Adipocyte (in vitro differentiated cells): ENCODE results near the gene GMIP.
A peak's percentile ranks its signal among the peaks of the same experiment; 100 is the strongest.

Source experiments
- DNase-seq: peaks from one replicate; pipeline ENCODE4 v3.0.0-alpha.2; 2015; ENCODE audit warnings: low read depth
- H3K27me3 ChIP-seq: replicated peaks from 2 replicates; pipeline ENCODE4 v1.7.0; 2013; ENCODE audit warnings: mild to moderate bottlenecking, low read length, moderate library complexity; ENCODE audit not compliant: control insufficient read depth, insufficient read depth
- H3K36me3 ChIP-seq: 2 replicates; pipeline ENCODE4 v1.7.0; 2013; ENCODE audit warnings: low read length, mild to moderate bottlenecking, moderate library complexity; ENCODE audit not compliant: control insufficient read depth, insufficient read depth, severe bottlenecking
- H3K4me1 ChIP-seq: 2 replicates; pipeline ENCODE4 v1.7.0; 2013; ENCODE audit warnings: mild to moderate bottlenecking, low read length, moderate library complexity; ENCODE audit not compliant: control insufficient read depth, insufficient read depth
- H3K4me3 ChIP-seq: 2 replicates; pipeline ENCODE4 v1.7.0; 2013; ENCODE audit warnings: mild to moderate bottlenecking, low read length, moderate library complexity
- H3K9ac ChIP-seq: 2 replicates; pipeline ENCODE4 v1.7.0; 2013; ENCODE audit warnings: mild to moderate bottlenecking, low read length, moderate library complexity
- H3K9me3 ChIP-seq: 2 replicates; pipeline ENCODE4 v1.7.0; 2013; ENCODE audit warnings: mild to moderate bottlenecking, low read length, moderate library complexity; ENCODE audit not compliant: control insufficient read depth

Gene GMIP

GRCh38 chr19:19632661-19633060 lies 10.8 kb downstream of the GMIP start:
- H3K9me3 ChIP-seq = no peaks in the 10 kb centered on the region
- H3K4me1 ChIP-seq = no peaks in the 10 kb centered on the region
- H3K36me3 ChIP-seq = peaks cover 34% of the 10 kb centered on the region
- H3K9ac ChIP-seq = no peak overlapping the region
- no peaks in the 10 kb centered on the region for H3K27me3 ChIP-seq
- H3K4me3 ChIP-seq = no peak overlapping the region
- DNase-seq = no peak

GRCh38 chr19:19631346-19631745 lies 12.1 kb downstream of the GMIP start:
- no peaks in the 10 kb centered on the region for H3K9me3 ChIP-seq
- H3K4me1 ChIP-seq = no peaks in the 10 kb centered on the region
- peaks cover 29% of the 10 kb centered on the region for H3K36me3 ChIP-seq
- H3K27me3 ChIP-seq = no peaks in the 10 kb centered on the region
- DNase-seq = no peak
- H3K9ac ChIP-seq = no peak overlapping the region
- no peak overlapping the region for H3K4me3 ChIP-seq

GRCh38 chr19:19630426-19630825 lies 13.0 kb downstream of the GMIP start:
- no peaks in the 10 kb centered on the region for H3K9me3 ChIP-seq
- no peak overlapping the region for H3K4me3 ChIP-seq
- no peak overlapping the region for H3K9ac ChIP-seq
- peaks cover 23% of the 10 kb centered on the region for H3K36me3 ChIP-seq
- H3K4me1 ChIP-seq = no peaks in the 10 kb centered on the region
- no peaks in the 10 kb centered on the region for H3K27me3 ChIP-seq
- DNase-seq = no peak

- Histone ChIP-seq H3K9me3 (no peaks in the 10 kb centered on the region), H3K9ac (no peak overlapping the region), H3K4me3 (no peak overlapping the region), H3K36me3 (peaks cover 19% of the 10 kb centered on the region), H3K4me1 (no peaks in the 10 kb centered on the region), H3K27me3 (no peaks in the 10 kb centered on the region)
- DNase-seq = no peak
Measured at GRCh38 chr19:19630062-19630414, 13.4 kb downstream of the GMIP start.

GRCh38 chr19:19628501-19629134 lies 14.8 kb downstream of the GMIP start:
- Histone ChIP-seq H3K9me3 (no peaks in the 10 kb centered on the region), H3K4me3 (no peak overlapping the region), H3K27me3 (no peaks in the 10 kb centered on the region), H3K9ac (no peak overlapping the region), H3K4me1 (no peaks in the 10 kb centered on the region), H3K36me3 (peaks cover 6% of the 10 kb centered on the region)
- peak; percentile 73 for DNase-seq

- Histone ChIP-seq H3K9ac (no peak within 1 kb of the TSS), H3K36me3 (no peaks in the 10 kb centered on the region), H3K9me3 (no peaks in the 10 kb centered on the region), H3K4me1 (no peaks in the 10 kb centered on the region), H3K27me3 (no peaks in the 10 kb centered on the region), H3K4me3 (peak within 1 kb of the TSS; percentile 37)
- peak; percentile 28 for DNase-seq
Measured at GRCh38 chr19:19627621-19628500, 15.6 kb downstream of the GMIP start, which contains the start of gene LPAR2. TSS of gene LPAR2 (minus strand) at chr19:19628220. CDS start at chr19:19627275, 945 bp downstream.

GRCh38 chr19:19626516-19627472 lies 16.7 kb downstream of the GMIP start:
- no peak for DNase-seq
- H3K4me3 ChIP-seq = no peak overlapping the region

GRCh38 chr19:19624032-19624570 lies 19.4 kb downstream of the GMIP start:
- Histone ChIP-seq H3K9ac (no peak overlapping the region), H3K4me1 (no peaks in the 10 kb centered on the region), H3K9me3 (no peaks in the 10 kb centered on the region), H3K4me3 (no peak overlapping the region), H3K27me3 (no peaks in the 10 kb centered on the region), H3K36me3 (no peaks in the 10 kb centered on the region)
- DNase-seq = no peak

More at GRCh38 chr19:19626516-19627472, 16.7 kb downstream of the GMIP start:
- H3K9me3 ChIP-seq = no peaks in the 10 kb centered on the region
- H3K27me3 ChIP-seq = no peaks in the 10 kb centered on the region
- no peaks in the 10 kb centered on the region for H3K36me3 ChIP-seq
- H3K9ac ChIP-seq = no peak overlapping the region
- no peaks in the 10 kb centered on the region for H3K4me1 ChIP-seq

- no peak for DNase-seq
- Histone ChIP-seq H3K9me3 (no peaks in the 10 kb centered on the region), H3K4me3 (no peak overlapping the region), H3K9ac (no peak overlapping the region), H3K36me3 (no peaks in the 10 kb centered on the region), H3K4me1 (no peaks in the 10 kb centered on the region), H3K27me3 (no peaks in the 10 kb centered on the region)
Measured at GRCh38 chr19:19623383-19623782, 20.1 kb downstream of the GMIP start.

- Histone ChIP-seq H3K9me3 (no peaks in the 10 kb centered on the region), H3K36me3 (no peaks in the 10 kb centered on the region), H3K9ac (no peak overlapping the region), H3K4me3 (no peak overlapping the region), H3K27me3 (no peaks in the 10 kb centered on the region), H3K4me1 (peaks cover 4% of the 10 kb centered on the region)
- no peak for DNase-seq
Measured at GRCh38 chr19:19619849-19620210, 23.6 kb downstream of the GMIP start.
